Calu3 (cell line): Measurements from ENCODE around the gene NLRC3. TPM values are rescaled to one million over a fixed set of nuclear protein-coding genes. Genes with fewer than 3 reads are reported as not detected.

Source experiments
- BruUV-seq: library from RNA; stranded (reverse); fragments of 400-500 nt; replicated peaks from 2 replicates; lab custom pipeline; 2021; lab: Mats Ljungman, UMichigan
- CTCF ChIA-PET: fragments of 300-600 bp; sonication (Branson Sonifier 250); formaldehyde crosslinking; loops from one replicate; lab custom pipeline; 2022; ENCODE audit warnings: antibody characterized with exemption; lab: Charles Lee
- DNase-seq: peaks from one replicate; pipeline ENCODE4 v3.0.0; 2022
- H3K27ac Mint-ChIP-seq: one replicate; pipeline ENCODE4 v1.8.0; 2022; ENCODE audit warnings: mixed read lengths; ENCODE audit not compliant: unreplicated experiment
- H3K27me3 Mint-ChIP-seq: one replicate; pipeline ENCODE4 v1.8.0; 2022; ENCODE audit warnings: mixed read lengths; ENCODE audit not compliant: unreplicated experiment
- H3K36me3 Mint-ChIP-seq: one replicate; pipeline ENCODE4 v1.8.0; 2022; ENCODE audit warnings: mild to moderate bottlenecking, moderate library complexity, mixed read lengths; ENCODE audit not compliant: insufficient read depth, unreplicated experiment
- H3K4me1 Mint-ChIP-seq: one replicate; pipeline ENCODE4 v1.8.0; 2022; ENCODE audit warnings: mild to moderate bottlenecking, low read depth, mixed read lengths; ENCODE audit not compliant: unreplicated experiment
- H3K4me3 Mint-ChIP-seq: one replicate; pipeline ENCODE4 v1.8.0; 2022; ENCODE audit warnings: mild to moderate bottlenecking, low read depth, moderate library complexity, mixed read lengths; ENCODE audit not compliant: unreplicated experiment
- H3K9me3 Mint-ChIP-seq: one replicate; pipeline ENCODE4 v1.8.0; 2022; ENCODE audit warnings: low read depth, mixed read lengths; ENCODE audit not compliant: unreplicated experiment
- intact Hi-C: fragments of 100-400 bp; cut with micrococcal nuclease; formaldehyde crosslinking; loops from one replicate; pipeline ENCODE4 v1.10.0; 2022; ENCODE audit not compliant: unreplicated experiment
- total RNA-seq: library from RNA; stranded (reverse); gene quantifications from 2 replicates; pipeline ENCODE4 v1.2.3, GENCODE V29; 2022
- TF ChIP-seq, protein P1 (sequence below): fragments of 200-600 bp; IDR thresholded peaks from one replicate; pipeline ENCODE4 v1.8.0; 2022; ENCODE audit warnings: antibody characterized with exemption; ENCODE audit not compliant: unreplicated experiment

Gene NLRC3
- total RNA-seq, 1 experiment from 2014 or later = 0.42 TPM

DNA sequence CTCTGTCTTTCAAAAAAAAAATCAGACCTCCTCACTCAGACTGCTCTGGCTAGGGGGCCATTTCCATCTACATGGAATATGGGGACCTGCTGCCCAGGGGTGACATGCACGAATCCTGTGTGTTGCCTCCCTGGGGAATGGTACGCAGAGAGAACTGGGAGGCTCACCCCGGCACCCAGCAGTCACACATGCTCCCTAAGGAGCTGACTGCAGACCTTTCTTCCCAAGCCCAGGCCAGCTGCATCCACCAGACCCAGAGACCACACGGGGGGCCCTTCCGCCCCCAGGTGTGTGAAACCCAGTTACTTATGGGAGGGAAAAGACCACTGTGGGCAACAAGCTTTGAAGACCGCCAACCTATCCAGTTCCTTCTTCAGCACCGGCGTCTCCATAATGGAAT is 7.2 kb upstream of the NLRC3 start:
- no peak overlapping the region for H3K27ac Mint-ChIP-seq
- H3K9me3 Mint-ChIP-seq = no peaks in the 10 kb centered on the region
- H3K4me1 Mint-ChIP-seq = no peaks in the 10 kb centered on the region
- no peak overlapping the region for H3K4me3 Mint-ChIP-seq
- TF ChIP-seq, protein P1, sequence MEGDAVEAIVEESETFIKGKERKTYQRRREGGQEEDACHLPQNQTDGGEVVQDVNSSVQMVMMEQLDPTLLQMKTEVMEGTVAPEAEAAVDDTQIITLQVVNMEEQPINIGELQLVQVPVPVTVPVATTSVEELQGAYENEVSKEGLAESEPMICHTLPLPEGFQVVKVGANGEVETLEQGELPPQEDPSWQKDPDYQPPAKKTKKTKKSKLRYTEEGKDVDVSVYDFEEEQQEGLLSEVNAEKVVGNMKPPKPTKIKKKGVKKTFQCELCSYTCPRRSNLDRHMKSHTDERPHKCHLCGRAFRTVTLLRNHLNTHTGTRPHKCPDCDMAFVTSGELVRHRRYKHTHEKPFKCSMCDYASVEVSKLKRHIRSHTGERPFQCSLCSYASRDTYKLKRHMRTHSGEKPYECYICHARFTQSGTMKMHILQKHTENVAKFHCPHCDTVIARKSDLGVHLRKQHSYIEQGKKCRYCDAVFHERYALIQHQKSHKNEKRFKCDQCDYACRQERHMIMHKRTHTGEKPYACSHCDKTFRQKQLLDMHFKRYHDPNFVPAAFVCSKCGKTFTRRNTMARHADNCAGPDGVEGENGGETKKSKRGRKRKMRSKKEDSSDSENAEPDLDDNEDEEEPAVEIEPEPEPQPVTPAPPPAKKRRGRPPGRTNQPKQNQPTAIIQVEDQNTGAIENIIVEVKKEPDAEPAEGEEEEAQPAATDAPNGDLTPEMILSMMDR = no peak
- intact Hi-C loops = no loop called here
- H3K36me3 Mint-ChIP-seq = no peaks in the 10 kb centered on the region
- CTCF ChIA-PET = no interaction called here
- no peaks in the 10 kb centered on the region for H3K27me3 Mint-ChIP-seq
- no peak for DNase-seq
- BruUV-seq = no TSS peak

- Mint-ChIP-seq H3K4me3 (no peak overlapping the region), H3K27ac (no peak overlapping the region), H3K4me1 (no peaks in the 10 kb centered on the region), H3K27me3 (peaks cover 3% of the 10 kb centered on the region), H3K36me3 (no peaks in the 10 kb centered on the region), H3K9me3 (no peaks in the 10 kb centered on the region)
- CTCF ChIA-PET = no interaction called here
- intact Hi-C loops = no loop called here
- DNase-seq = no peak
- TF ChIP-seq, protein P1 = no peak
- BruUV-seq = no TSS peak
Measured at GRCh38 chr16:3583303-3584038, 6.3 kb upstream of the NLRC3 start.

- TF ChIP-seq, protein P1 = no peak
- CTCF ChIA-PET = interaction anchor here (0.7 kb wide), 1 partner anchor 525 kb away, joined by 3 read pairs; no protein-coding TSS in a partner anchor
- H3K36me3 Mint-ChIP-seq = no peaks in the 10 kb centered on the region
- no peak for DNase-seq
- no peak overlapping the region for H3K4me3 Mint-ChIP-seq
- H3K27ac Mint-ChIP-seq = no peak overlapping the region
- no peaks in the 10 kb centered on the region for H3K9me3 Mint-ChIP-seq
- peaks cover 13% of the 10 kb centered on the region for H3K27me3 Mint-ChIP-seq
- H3K4me1 Mint-ChIP-seq = no peaks in the 10 kb centered on the region
- no TSS peak for BruUV-seq
- intact Hi-C loops = no loop called here
Measured at GRCh38 chr16:3582276-3583165, 5.3 kb upstream of the NLRC3 start.

DNA sequence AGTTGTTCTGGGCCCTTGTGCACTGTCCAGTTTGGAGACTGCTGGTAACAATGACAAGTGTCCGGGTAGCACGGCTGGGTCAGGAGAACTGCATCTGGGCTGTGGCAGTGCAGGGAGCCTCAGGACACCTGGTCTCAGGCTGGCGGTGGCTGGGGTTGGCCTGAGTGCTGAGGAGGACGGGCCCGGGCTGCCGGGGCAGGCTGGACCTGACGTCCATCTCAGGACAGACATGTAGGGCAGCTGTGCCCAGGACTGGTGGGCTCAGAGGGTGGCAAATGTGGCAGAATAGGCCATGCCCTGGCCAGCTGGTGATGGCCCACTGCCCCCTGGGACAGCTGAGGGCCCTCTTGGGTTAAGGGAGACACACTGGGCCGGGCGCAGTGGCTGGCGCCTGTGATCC is 4.2 kb upstream of the NLRC3 start:
- intact Hi-C loops = no loop called here
- no TSS peak for BruUV-seq
- no peak overlapping the region for H3K4me3 Mint-ChIP-seq
- H3K27ac Mint-ChIP-seq = no peak overlapping the region
- CTCF ChIA-PET = no interaction called here
- H3K4me1 Mint-ChIP-seq = no peaks in the 10 kb centered on the region
- no peaks in the 10 kb centered on the region for H3K9me3 Mint-ChIP-seq
- peaks cover 13% of the 10 kb centered on the region for H3K27me3 Mint-ChIP-seq
- no peak for DNase-seq
- no peaks in the 10 kb centered on the region for H3K36me3 Mint-ChIP-seq
- TF ChIP-seq, protein P1 = no peak
